Neuronal stem cell (in vitro differentiated cells): ENCODE results near the gene NDUFC2.
A peak's percentile ranks its signal among the peaks of the same experiment; 100 is the strongest.

Source experiments
- DNase-seq: peaks from one replicate; pipeline ENCODE4 v3.0.0-alpha.2; 2013; ENCODE audit warnings: low spot score
- H2AFZ ChIP-seq: one replicate; pipeline ENCODE4 v1.6.1; 2013; ENCODE audit warnings: mild to moderate bottlenecking, low read length, inconsistent platforms
- H2AK5ac ChIP-seq: 2 replicates; pipeline ENCODE4 v1.6.1; 2013; ENCODE audit warnings: low read depth, mild to moderate bottlenecking, inconsistent platforms, low read length, moderate library complexity, mixed read lengths
- H2BK120ac ChIP-seq: 2 replicates; pipeline ENCODE4 v1.6.1; 2013; ENCODE audit warnings: low read depth, mild to moderate bottlenecking, inconsistent platforms, low read length, moderate library complexity, mixed read lengths
- H2BK12ac ChIP-seq: one replicate; pipeline ENCODE4 v1.6.1; 2013; ENCODE audit warnings: low read length, inconsistent platforms
- H2BK15ac ChIP-seq: 2 replicates; pipeline ENCODE4 v1.6.1; 2013; ENCODE audit warnings: mild to moderate bottlenecking, low read length, inconsistent platforms, mixed read lengths
- H2BK5ac ChIP-seq: one replicate; pipeline ENCODE4 v1.6.1; 2013; ENCODE audit warnings: inconsistent platforms, mild to moderate bottlenecking, low read length, moderate library complexity
- H3K14ac ChIP-seq: one replicate; pipeline ENCODE4 v1.6.1; 2013; ENCODE audit warnings: low read length, inconsistent platforms
- H3K18ac ChIP-seq: 2 replicates; pipeline ENCODE4 v1.6.1; 2013; ENCODE audit warnings: low read length, inconsistent platforms
- H3K23ac ChIP-seq: 2 replicates; pipeline ENCODE4 v1.6.1; 2013; ENCODE audit warnings: low read depth, mild to moderate bottlenecking, mixed read lengths, low read length, inconsistent platforms; ENCODE audit not compliant: poor library complexity
- H3K27ac ChIP-seq: replicated peaks from 3 replicates; pipeline ENCODE4 v1.5.1; 2013; ENCODE audit warnings: low read length, inconsistent platforms
- H3K27me3 ChIP-seq, 3 experiments: 2 replicates each; pipeline ENCODE4 v1.6.1; 2013; ENCODE audit warnings: low read length in 3 of 3, mild to moderate bottlenecking in 2 of 3, inconsistent platforms in 1 of 3, low read depth in 1 of 3, mixed read lengths in 1 of 3, moderate library complexity in 1 of 3; ENCODE audit not compliant: control insufficient read depth in 3 of 3, insufficient read depth in 3 of 3
- H3K36me3 ChIP-seq, 2 donors: replicated peaks in 1 of 2; 2 replicates each; pipeline ENCODE4 v1.6.1; 2013; ENCODE audit warnings: low read length in 2 of 2; ENCODE audit not compliant: control insufficient read depth in 2 of 2, insufficient read depth in 2 of 2
- H3K4ac ChIP-seq: 2 replicates; pipeline ENCODE4 v1.6.1; 2013; ENCODE audit warnings: inconsistent platforms, mild to moderate bottlenecking, low read length, moderate library complexity
- H3K4me1 ChIP-seq, 2 donors: 1 replicate in 1 of 2; 2 replicates in 1 of 2; pipeline ENCODE4 v1.6.1; 2013; ENCODE audit warnings: low read length in 2 of 2, low read depth in 1 of 2; ENCODE audit not compliant: control insufficient read depth in 2 of 2, insufficient read depth in 1 of 2
- H3K4me2 ChIP-seq: one replicate; pipeline ENCODE4 v1.6.1; 2013; ENCODE audit warnings: mild to moderate bottlenecking, low read length, inconsistent platforms; ENCODE audit not compliant: insufficient read depth, poor library complexity, severe bottlenecking
- H3K4me3 ChIP-seq, 2 donors: 2 replicates each; pipeline ENCODE4 v1.5.1; 2013; ENCODE audit warnings: low read length in 2 of 2, mild to moderate bottlenecking in 2 of 2, inconsistent platforms in 1 of 2, moderate library complexity in 1 of 2
- H3K79me1 ChIP-seq: one replicate; pipeline ENCODE4 v1.6.1; 2013; ENCODE audit warnings: low read depth, mild to moderate bottlenecking, inconsistent platforms, low read length, moderate library complexity
- H3K9ac ChIP-seq: one replicate; pipeline ENCODE4 v1.6.1; 2013; ENCODE audit warnings: mild to moderate bottlenecking, low read depth, low read length, inconsistent platforms; ENCODE audit not compliant: poor library complexity
- H3K9me3 ChIP-seq, 2 donors: replicated peaks in 1 of 2; 2 replicates each; pipeline versions ENCODE3 to v1.6.1; 2013; ENCODE audit warnings: low read length in 2 of 2, mild to moderate bottlenecking in 2 of 2, inconsistent platforms in 1 of 2, low read depth in 1 of 2, mixed read lengths in 1 of 2, moderate library complexity in 1 of 2; ENCODE audit not compliant: control insufficient read depth in 2 of 2, insufficient read depth in 1 of 2
- H4K8ac ChIP-seq: one replicate; pipeline ENCODE4 v1.6.1; 2013; ENCODE audit warnings: low read depth, mild to moderate bottlenecking, inconsistent platforms, low read length, moderate library complexity
- H4K91ac ChIP-seq: one replicate; pipeline ENCODE4 v1.6.1; 2013; ENCODE audit warnings: low read length, low read depth, mild to moderate bottlenecking, inconsistent platforms; ENCODE audit not compliant: poor library complexity
- WGBS, 2 donors: extraction: QIAGEN DNeasy Blood & Tissue Kit; methylation state at CpG; one replicate each; pipeline ENCODE4 v1.1.7; 2013; ENCODE audit warnings: missing lambda C conversion rate in 2 of 2, mixed read lengths in 1 of 2; ENCODE audit not compliant: insufficient read length in 2 of 2, insufficient replicate concordance in 1 of 2; ENCODE audit errors: extremely low coverage in 2 of 2; 5-methylcytosine and 5-hydroxymethylcytosine counted together

Gene NDUFC2

DNA sequence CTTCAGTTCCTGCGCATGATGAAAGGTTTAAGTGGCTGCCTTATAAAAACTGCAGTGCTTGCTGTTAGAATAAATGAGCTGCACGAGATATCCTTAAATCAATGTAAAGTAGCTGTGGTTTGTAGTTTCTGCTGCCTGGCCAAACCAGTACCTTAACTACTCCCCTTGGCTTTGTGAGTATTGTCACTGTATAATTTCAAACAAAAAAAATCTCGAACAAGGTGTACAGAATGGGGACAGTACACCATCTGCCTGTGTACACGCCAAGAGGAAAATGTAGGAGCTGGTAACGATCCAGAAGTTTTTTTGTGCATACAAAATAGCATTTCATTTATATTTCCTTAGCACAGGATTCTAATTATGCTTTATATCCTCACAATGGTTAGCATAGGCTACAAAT lies 20.6 kb upstream of the NDUFC2 start:
- no peak overlapping the region for H3K18ac ChIP-seq
- H3K27me3 ChIP-seq = no peaks in the 10 kb centered on the region
- H3K9ac ChIP-seq = no peak overlapping the region
- no CpG with 5 or more reads among the region's 5 CpGs for WGBS, 2 donors
- no peak overlapping the region for H3K4ac ChIP-seq
- no peak overlapping the region for H2AFZ ChIP-seq
- no peak overlapping the region for H3K14ac ChIP-seq
- H4K91ac ChIP-seq = no peak overlapping the region
- H2BK15ac ChIP-seq = no peak overlapping the region
- no peak overlapping the region for H3K27ac ChIP-seq
- no peak overlapping the region for H3K4me2 ChIP-seq
- H2BK12ac ChIP-seq = no peak overlapping the region
- H3K79me1 ChIP-seq = no peaks in the 10 kb centered on the region
- H3K9me3 ChIP-seq = no peaks in the 10 kb centered on the region
- no peak overlapping the region for H3K23ac ChIP-seq
- H3K36me3 ChIP-seq = peaks cover 10 to 86% of the 10 kb centered on the region in 2 donors
- no peaks in the 10 kb centered on the region for H3K4me1 ChIP-seq
- no peak overlapping the region for H2BK5ac ChIP-seq
- H2BK120ac ChIP-seq = no peak overlapping the region
- no peak for DNase-seq
- H3K4me3 ChIP-seq = no peak overlapping the region
- no peak overlapping the region for H2AK5ac ChIP-seq
- no peak overlapping the region for H4K8ac ChIP-seq

DNA sequence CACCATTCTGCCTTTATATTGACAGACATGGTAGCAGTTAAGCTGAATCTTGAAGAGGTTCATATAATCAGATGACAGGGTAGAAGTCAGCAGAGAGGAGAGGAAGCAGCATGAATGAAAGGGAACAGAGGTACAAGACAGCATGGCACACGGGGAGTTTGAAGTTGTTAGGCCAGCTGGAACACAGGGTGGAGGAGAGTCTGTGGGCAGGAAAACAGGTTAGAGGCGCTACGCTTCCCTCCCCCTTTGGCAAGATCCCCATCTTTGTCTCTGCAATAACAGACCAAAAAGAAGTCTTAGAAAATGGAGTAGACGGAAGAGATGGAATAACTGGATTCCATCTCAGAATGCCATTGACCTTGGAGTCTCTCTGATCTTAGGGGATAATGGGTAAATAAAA lies 20.0 kb upstream of the NDUFC2 start:
- Histone ChIP-seq H2BK12ac (no peak overlapping the region), H3K27me3 (no peaks in the 10 kb centered on the region), H2BK5ac (no peak overlapping the region), H3K4ac (no peak overlapping the region), H4K91ac (no peak overlapping the region), H2BK120ac (no peak overlapping the region), H3K23ac (no peak overlapping the region), H3K14ac (no peak overlapping the region), H2BK15ac (no peak overlapping the region), H3K79me1 (no peaks in the 10 kb centered on the region), H3K27ac (no peak overlapping the region), H4K8ac (no peak overlapping the region), H2AK5ac (no peak overlapping the region), H3K18ac (no peak overlapping the region), H3K4me3 (no peak overlapping the region), H2AFZ (no peak overlapping the region), H3K9ac (no peak overlapping the region), H3K4me2 (no peak overlapping the region), H3K4me1 (no peaks in the 10 kb centered on the region), H3K9me3 (no peaks in the 10 kb centered on the region), H3K36me3 (peaks cover 11 to 87% of the 10 kb centered on the region in 2 donors)
- DNase-seq = no peak
- no CpG with 5 or more reads among the region's 4 CpGs for WGBS, 2 donors

DNA sequence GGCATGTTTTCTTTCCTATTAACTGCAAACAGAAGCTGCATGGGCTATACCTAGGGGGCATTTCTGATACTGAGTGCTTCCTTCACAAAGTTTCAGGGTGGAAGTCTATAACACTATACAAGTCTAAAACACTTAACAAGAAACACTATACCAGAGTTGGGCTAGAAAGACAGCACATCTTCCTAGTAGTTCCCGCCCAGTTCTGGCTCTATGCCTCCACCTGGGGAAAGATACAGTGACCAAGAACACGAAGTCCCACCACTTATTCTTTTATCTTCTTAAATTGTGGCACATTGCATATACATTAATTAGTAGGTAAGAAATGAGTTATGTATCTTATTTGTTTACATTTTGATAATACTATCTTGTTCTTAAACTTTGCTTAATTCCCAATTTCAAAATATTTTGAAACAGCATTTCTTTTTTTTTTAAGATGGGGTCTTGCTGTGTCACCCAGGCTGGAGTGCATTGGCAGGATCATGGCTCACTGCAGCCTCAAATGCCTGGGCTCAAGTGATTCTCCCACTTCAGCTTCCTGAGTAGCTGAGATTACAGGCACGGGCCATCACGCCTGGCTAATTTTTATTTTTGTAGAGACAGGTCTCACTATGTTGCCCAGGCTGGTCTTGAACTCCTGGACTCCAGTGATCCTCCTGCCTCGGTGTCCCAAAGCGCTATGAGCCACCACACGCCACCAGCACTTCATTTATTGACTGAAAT lies 18.2 kb upstream of the NDUFC2 start:
- no peak for DNase-seq
- H3K18ac ChIP-seq = no peak overlapping the region
- no peak overlapping the region for H3K27ac ChIP-seq
- no peaks in the 10 kb centered on the region for H3K79me1 ChIP-seq
- WGBS, 2 donors = no CpG with 5 or more reads among the region's 7 CpGs
- no peak overlapping the region for H2AFZ ChIP-seq
- no peaks in the 10 kb centered on the region for H3K4me1 ChIP-seq
- H4K91ac ChIP-seq = no peak overlapping the region
- no peak overlapping the region for H3K23ac ChIP-seq
- no peak overlapping the region for H2BK120ac ChIP-seq
- no peak overlapping the region for H2BK12ac ChIP-seq
- H3K4me3 ChIP-seq = no peak overlapping the region
- no peaks in the 10 kb centered on the region for H3K9me3 ChIP-seq
- no peak overlapping the region for H2BK15ac ChIP-seq
- no peak overlapping the region for H4K8ac ChIP-seq
- H3K27me3 ChIP-seq = no peaks in the 10 kb centered on the region
- H3K9ac ChIP-seq = no peak overlapping the region
- no peak overlapping the region for H2BK5ac ChIP-seq
- H3K36me3 ChIP-seq = peaks cover 11 to 88% of the 10 kb centered on the region in 2 donors
- no peak overlapping the region for H3K4me2 ChIP-seq
- H2AK5ac ChIP-seq = no peak overlapping the region
- no peak overlapping the region for H3K14ac ChIP-seq
- no peak overlapping the region for H3K4ac ChIP-seq

DNA sequence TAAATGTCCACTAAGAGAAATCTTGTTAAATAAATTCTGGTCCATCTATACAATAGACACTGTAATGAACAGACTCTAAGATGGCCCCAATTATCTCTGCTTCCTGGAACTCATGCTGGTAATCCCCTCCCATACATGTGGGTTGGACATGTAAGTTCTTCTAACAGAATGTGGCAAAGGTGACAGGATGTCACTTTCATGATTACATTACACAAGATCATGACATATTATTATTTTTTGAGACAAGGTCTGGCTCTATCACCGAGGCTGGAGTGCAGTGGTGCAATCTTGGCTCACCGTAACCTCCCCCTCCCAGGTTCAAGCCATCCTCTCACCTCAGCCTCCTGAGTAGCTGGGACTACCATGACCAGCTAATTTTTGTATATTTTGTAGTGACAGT lies 14.6 kb upstream of the NDUFC2 start:
- Histone ChIP-seq H3K36me3 (peaks cover 7 to 63% of the 10 kb centered on the region in 2 donors), H3K4ac (no peak overlapping the region), H3K4me2 (no peak overlapping the region), H3K9me3 (no peaks in the 10 kb centered on the region), H3K18ac (no peak overlapping the region), H2AFZ (no peak overlapping the region), H3K23ac (no peak overlapping the region), H3K27ac (no peak overlapping the region), H3K9ac (no peak overlapping the region), H3K79me1 (no peaks in the 10 kb centered on the region), H2AK5ac (no peak overlapping the region), H2BK5ac (no peak overlapping the region), H3K4me1 (no peaks in the 10 kb centered on the region), H3K14ac (no peak overlapping the region), H3K27me3 (no peaks in the 10 kb centered on the region), H2BK12ac (no peak overlapping the region), H3K4me3 (no peak overlapping the region), H2BK120ac (no peak overlapping the region), H2BK15ac (no peak overlapping the region), H4K91ac (no peak overlapping the region), H4K8ac (peak overlapping the region; percentile 43)
- DNase-seq = no peak
- WGBS, 2 donors = no CpG with 5 or more reads among the region's 2 CpGs
